Neural progenitor cell (in vitro differentiated cells): ENCODE measurements around the gene YPEL2.

ENCODE experiments used
- EZH2 ChIP-seq: fragments of 200-600 bp; sonication (generic); IDR thresholded peaks from 2 replicates; pipeline ENCODE4 v1.6.1; 2017; ENCODE audit warnings: antibody characterized with exemption, mild to moderate bottlenecking, moderate library complexity
- EZH2phosphoT487 ChIP-seq: fragments of 200-600 bp; sonication (generic); IDR thresholded peaks from 2 replicates; pipeline ENCODE4 v1.6.1; 2017; ENCODE audit warnings: antibody characterized with exemption
- TF ChIP-seq, protein P1 (sequence below): fragments of 200-600 bp; sonication (generic); IDR thresholded peaks from 2 replicates; pipeline ENCODE4 v1.5.1; 2017; ENCODE audit warnings: antibody characterized with exemption, mild to moderate bottlenecking

DNA sequence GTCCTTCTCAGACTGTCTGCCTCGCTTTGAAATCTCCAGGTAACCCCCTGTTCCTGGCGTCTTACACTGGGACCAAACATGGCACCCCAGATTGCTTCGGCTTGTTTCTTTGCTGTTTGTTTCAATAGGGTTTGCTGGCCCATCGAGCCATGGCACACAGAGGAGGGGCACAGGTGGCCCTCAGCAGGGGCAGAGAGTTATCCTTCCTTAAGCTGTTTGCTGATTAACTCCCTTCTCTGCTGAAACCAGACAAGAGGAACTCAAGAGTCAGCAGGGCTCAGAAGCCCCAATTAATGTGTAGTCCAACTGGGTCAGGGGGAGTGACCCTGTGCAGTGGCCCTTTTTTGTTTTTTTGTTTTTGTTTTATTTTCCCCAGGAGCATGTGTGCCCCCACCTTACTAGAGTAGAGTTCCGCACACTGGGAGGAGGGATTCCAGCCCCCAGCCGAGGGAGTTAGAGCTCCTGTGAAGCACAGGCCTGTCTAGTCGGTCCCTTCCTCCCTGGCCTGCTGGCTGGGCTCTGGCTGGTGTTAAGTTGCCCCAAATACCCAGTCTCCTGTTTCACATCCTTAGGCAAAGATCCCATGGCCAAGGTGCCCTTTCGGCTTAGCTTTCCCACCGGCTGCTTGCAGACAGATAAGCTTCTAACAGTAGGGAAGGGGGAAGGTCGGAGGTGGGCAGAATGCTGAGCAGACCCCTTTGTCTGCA lies 39.3 kb downstream of the YPEL2 start:
- TF ChIP-seq, protein P1, sequence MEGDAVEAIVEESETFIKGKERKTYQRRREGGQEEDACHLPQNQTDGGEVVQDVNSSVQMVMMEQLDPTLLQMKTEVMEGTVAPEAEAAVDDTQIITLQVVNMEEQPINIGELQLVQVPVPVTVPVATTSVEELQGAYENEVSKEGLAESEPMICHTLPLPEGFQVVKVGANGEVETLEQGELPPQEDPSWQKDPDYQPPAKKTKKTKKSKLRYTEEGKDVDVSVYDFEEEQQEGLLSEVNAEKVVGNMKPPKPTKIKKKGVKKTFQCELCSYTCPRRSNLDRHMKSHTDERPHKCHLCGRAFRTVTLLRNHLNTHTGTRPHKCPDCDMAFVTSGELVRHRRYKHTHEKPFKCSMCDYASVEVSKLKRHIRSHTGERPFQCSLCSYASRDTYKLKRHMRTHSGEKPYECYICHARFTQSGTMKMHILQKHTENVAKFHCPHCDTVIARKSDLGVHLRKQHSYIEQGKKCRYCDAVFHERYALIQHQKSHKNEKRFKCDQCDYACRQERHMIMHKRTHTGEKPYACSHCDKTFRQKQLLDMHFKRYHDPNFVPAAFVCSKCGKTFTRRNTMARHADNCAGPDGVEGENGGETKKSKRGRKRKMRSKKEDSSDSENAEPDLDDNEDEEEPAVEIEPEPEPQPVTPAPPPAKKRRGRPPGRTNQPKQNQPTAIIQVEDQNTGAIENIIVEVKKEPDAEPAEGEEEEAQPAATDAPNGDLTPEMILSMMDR: no peak
- no peak for TF ChIP-seq EZH2phosphoT487
- no peak for TF ChIP-seq EZH2
